ENCODE data around the gene GNAI1. TPM values are rescaled to one million over a fixed set of nuclear protein-coding genes. Genes with fewer than 3 reads are reported as not detected.
"Not testable (repeated sequence)": the region's sequence is repeated elsewhere in the genome, so short reads cannot be mapped to it uniquely, and the experiment has no call there.

Gene GNAI1
- total RNA-seq, 1 donor from 2014 or later, result 17.7 TPM

GRCh38 chr7:80154656-80155333 lies 20.2 kb downstream of the GNAI1 start:
- H3K36me3 ChIP-seq (ENCODE audit: control insufficient read depth, insufficient read depth, low read length), result no peaks in the 10 kb centered on the region
- H3K4me3 ChIP-seq (ENCODE audit: low read depth, low read length), result no peak overlapping the region
- TF ChIP-seq, protein P1, sequence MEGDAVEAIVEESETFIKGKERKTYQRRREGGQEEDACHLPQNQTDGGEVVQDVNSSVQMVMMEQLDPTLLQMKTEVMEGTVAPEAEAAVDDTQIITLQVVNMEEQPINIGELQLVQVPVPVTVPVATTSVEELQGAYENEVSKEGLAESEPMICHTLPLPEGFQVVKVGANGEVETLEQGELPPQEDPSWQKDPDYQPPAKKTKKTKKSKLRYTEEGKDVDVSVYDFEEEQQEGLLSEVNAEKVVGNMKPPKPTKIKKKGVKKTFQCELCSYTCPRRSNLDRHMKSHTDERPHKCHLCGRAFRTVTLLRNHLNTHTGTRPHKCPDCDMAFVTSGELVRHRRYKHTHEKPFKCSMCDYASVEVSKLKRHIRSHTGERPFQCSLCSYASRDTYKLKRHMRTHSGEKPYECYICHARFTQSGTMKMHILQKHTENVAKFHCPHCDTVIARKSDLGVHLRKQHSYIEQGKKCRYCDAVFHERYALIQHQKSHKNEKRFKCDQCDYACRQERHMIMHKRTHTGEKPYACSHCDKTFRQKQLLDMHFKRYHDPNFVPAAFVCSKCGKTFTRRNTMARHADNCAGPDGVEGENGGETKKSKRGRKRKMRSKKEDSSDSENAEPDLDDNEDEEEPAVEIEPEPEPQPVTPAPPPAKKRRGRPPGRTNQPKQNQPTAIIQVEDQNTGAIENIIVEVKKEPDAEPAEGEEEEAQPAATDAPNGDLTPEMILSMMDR (IDR thresholded peaks at IDR 0.05; ENCODE audit: insufficient read depth, low read length, poor library complexity, severe bottlenecking), result no peak
- no peak for DNase-seq (ENCODE audit: low read depth)
- H3K27me3 ChIP-seq (ENCODE audit: control insufficient read depth, insufficient read depth, low read length), result no peaks in the 10 kb centered on the region

DNA sequence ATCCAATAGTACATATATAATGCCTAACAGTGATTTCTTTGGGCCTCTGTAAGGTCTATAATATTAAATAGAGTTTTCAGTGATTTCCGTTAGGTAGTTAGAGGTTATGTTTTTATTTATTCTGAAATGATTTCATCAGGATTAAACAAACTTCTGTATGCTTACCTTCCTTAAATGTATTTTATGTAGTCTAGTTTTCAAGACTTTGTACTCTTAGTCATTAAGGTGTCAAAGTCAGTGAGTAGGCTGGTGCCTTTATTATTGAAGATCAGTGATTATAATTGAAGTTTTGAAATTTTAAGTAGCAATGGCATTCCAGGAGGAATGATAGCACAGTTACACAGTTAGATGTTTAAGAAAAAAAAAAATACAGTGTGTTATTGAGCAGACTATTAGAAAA lies 20.7 kb downstream of the GNAI1 start:
- no peak for DNase-seq (ENCODE audit: low read depth)
- Histone ChIP-seq H3K36me3 (ENCODE audit: control insufficient read depth, insufficient read depth, low read length) (no peaks in the 10 kb centered on the region), H3K27me3 (ENCODE audit: control insufficient read depth, insufficient read depth, low read length) (no peaks in the 10 kb centered on the region), H3K4me3 (ENCODE audit: low read depth, low read length) (no peak overlapping the region)
- TF ChIP-seq, protein P1 (IDR thresholded peaks at IDR 0.05; ENCODE audit: insufficient read depth, low read length, poor library complexity, severe bottlenecking), result no peak

DNA sequence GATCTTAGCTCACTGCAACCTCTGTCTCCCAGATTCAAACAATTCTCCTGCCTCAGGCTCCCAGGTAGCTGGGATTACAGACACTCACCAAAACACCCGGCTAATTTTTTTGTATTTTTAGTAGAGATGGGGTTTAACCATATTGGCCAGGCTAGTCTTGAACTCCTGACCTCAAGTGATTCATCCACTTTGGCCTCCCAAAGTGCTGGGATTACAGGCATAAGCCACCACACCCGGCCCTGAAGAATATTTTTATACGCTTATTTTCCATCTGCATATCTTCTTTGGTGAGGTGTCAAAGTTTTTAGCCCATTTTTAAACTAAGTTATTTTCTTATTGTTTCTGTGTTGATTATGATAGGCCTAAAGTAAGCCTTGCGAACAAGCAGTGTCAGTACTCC lies 23.1 kb downstream of the GNAI1 start:
- H3K4me3 ChIP-seq (ENCODE audit: low read depth, low read length); DNase-seq (ENCODE audit: low read depth); H3K27me3 ChIP-seq (ENCODE audit: control insufficient read depth, insufficient read depth, low read length); H3K36me3 ChIP-seq (ENCODE audit: control insufficient read depth, insufficient read depth, low read length): not testable (repeated sequence)

GRCh38 chr7:80159802-80160201 lies 25.2 kb downstream of the GNAI1 start:
- Histone ChIP-seq H3K36me3 (ENCODE audit: control insufficient read depth, insufficient read depth, low read length) (no peaks in the 10 kb centered on the region), H3K4me3 (ENCODE audit: low read depth, low read length) (no peak overlapping the region), H3K27me3 (ENCODE audit: control insufficient read depth, insufficient read depth, low read length) (no peaks in the 10 kb centered on the region)
- no peak for DNase-seq (ENCODE audit: low read depth)
- TF ChIP-seq, protein P1 (IDR thresholded peaks at IDR 0.05; ENCODE audit: insufficient read depth, low read length, poor library complexity, severe bottlenecking), result no peak

DNA sequence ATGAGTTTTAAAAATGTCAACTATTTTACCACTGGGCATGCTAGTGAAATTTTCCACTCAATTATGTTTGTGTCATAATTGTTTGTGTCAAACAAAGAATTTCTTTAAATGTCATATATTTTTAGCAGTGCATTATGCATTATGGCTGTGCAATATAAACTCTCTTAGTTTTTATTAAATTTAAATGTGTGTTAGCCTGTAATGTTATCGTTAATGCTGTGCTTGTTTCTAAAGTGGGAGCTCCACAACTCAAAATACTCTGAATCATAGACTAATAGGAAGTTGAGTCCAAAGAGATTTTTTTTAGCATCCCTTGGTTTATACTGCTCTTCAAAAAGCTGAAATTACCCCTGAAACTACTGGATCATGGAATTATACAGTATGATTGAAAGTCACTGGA lies 26.8 kb downstream of the GNAI1 start:
- Histone ChIP-seq H3K36me3 (ENCODE audit: control insufficient read depth, insufficient read depth, low read length) (no peaks in the 10 kb centered on the region), H3K27me3 (ENCODE audit: control insufficient read depth, insufficient read depth, low read length) (no peaks in the 10 kb centered on the region), H3K4me3 (ENCODE audit: low read depth, low read length) (no peak overlapping the region)
- TF ChIP-seq, protein P1 (IDR thresholded peaks at IDR 0.05; ENCODE audit: insufficient read depth, low read length, poor library complexity, severe bottlenecking), result no peak
- no peak for DNase-seq (ENCODE audit: low read depth)

GRCh38 chr7:80165177-80165576 lies 30.5 kb downstream of the GNAI1 start:
- Histone ChIP-seq H3K27me3 (ENCODE audit: control insufficient read depth, insufficient read depth, low read length) (no peaks in the 10 kb centered on the region), H3K4me3 (ENCODE audit: low read depth, low read length) (no peak overlapping the region), H3K36me3 (ENCODE audit: control insufficient read depth, insufficient read depth, low read length) (no peaks in the 10 kb centered on the region)
- no peak for DNase-seq (ENCODE audit: low read depth)
- TF ChIP-seq, protein P1 (IDR thresholded peaks at IDR 0.05; ENCODE audit: insufficient read depth, low read length, poor library complexity, severe bottlenecking), result no peak
